Measurements from ENCODE around the gene LYZL1. TPM values are rescaled to one million over a fixed set of nuclear protein-coding genes. Genes with fewer than 3 reads are reported as not detected.

The LYZL1 gene
- total RNA-seq, 2 donors from 2014 or later, result not detected

DNA sequence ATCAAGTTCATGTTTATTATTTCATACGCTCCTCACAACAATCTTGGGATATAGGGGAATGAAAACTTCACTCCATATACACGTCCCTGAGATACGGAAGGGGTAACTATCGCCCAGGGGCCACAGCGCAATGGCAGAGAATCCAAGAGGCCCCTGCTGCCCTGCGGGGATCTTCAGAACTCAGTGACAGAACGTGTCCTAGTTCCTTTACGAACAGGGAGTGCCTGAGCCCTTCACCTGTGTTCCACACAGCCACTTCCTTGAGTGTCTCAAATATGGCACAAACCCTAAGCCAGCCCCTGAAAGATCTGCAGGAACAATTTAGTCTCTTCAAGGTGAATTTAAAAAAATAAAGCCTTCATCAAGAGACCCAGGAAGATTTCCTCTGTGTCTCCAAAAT lies 25.9 kb downstream of the LYZL1 start:
- TF ChIP-seq, protein P1, sequence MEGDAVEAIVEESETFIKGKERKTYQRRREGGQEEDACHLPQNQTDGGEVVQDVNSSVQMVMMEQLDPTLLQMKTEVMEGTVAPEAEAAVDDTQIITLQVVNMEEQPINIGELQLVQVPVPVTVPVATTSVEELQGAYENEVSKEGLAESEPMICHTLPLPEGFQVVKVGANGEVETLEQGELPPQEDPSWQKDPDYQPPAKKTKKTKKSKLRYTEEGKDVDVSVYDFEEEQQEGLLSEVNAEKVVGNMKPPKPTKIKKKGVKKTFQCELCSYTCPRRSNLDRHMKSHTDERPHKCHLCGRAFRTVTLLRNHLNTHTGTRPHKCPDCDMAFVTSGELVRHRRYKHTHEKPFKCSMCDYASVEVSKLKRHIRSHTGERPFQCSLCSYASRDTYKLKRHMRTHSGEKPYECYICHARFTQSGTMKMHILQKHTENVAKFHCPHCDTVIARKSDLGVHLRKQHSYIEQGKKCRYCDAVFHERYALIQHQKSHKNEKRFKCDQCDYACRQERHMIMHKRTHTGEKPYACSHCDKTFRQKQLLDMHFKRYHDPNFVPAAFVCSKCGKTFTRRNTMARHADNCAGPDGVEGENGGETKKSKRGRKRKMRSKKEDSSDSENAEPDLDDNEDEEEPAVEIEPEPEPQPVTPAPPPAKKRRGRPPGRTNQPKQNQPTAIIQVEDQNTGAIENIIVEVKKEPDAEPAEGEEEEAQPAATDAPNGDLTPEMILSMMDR (IDR thresholded peaks at IDR 0.05), result no peak
- no peak for TF ChIP-seq POLR2A (IDR thresholded peaks at IDR 0.05)
- ATAC-seq (no peak), DNase-seq (no peak)
- Histone ChIP-seq H3K4me3 (no peak overlapping the region), H3K27ac (no peak overlapping the region), H3K36me3 (replicated peaks in 1 of 2; ENCODE audit: insufficient read depth in 1 of 2, low read depth in 2 of 2) (no peaks in the 10 kb centered on the region), H3K4me1 (peaks cover 23% of the 10 kb centered on the region), H3K9me3 (no peaks in the 10 kb centered on the region), H3K27me3 (no peaks in the 10 kb centered on the region)
- 75 to 85% methylated on average over 7 to 8 of the region's 8 CpGs for WGBS, 2 donors
- intact Hi-C loops (cut with DNase I), result no loop called here

DNA sequence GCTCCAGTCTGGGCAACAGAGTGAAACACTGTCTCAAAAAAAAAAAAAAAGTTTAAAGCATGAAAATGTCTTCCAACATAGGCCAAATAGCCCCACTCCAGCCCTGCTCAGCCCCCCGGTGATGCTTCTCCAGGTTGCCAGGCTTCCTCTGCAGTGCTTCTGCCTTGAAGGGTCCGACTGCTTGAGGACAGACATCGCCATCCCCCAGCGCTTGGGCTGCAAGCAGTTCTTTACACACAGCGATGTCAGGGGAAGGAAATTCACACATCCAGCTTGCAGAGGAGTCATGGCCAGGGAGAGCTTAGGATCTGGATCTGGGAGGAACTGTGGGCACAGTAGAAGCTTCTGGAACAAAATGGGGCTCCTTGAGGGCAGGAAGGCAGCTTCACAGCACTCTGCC lies 26.9 kb downstream of the LYZL1 start:
- Histone ChIP-seq H3K27me3 (no peaks in the 10 kb centered on the region), H3K4me1 (peaks cover 23% of the 10 kb centered on the region), H3K36me3 (replicated peaks in 1 of 2; ENCODE audit: insufficient read depth in 1 of 2, low read depth in 2 of 2) (no peaks in the 10 kb centered on the region), H3K4me3 (no peak overlapping the region), H3K27ac (no peak overlapping the region), H3K9me3 (no peaks in the 10 kb centered on the region)
- no peak for DNase-seq
- intact Hi-C loops (cut with DNase I), result no loop called here
- TF ChIP-seq, protein P1 (IDR thresholded peaks at IDR 0.05), result no peak
- TF ChIP-seq POLR2A (IDR thresholded peaks at IDR 0.05), result no peak
- WGBS, 2 donors, result 86 to 95% methylated on average over 5 of the region's 5 CpGs
- ATAC-seq, result no peak

DNA sequence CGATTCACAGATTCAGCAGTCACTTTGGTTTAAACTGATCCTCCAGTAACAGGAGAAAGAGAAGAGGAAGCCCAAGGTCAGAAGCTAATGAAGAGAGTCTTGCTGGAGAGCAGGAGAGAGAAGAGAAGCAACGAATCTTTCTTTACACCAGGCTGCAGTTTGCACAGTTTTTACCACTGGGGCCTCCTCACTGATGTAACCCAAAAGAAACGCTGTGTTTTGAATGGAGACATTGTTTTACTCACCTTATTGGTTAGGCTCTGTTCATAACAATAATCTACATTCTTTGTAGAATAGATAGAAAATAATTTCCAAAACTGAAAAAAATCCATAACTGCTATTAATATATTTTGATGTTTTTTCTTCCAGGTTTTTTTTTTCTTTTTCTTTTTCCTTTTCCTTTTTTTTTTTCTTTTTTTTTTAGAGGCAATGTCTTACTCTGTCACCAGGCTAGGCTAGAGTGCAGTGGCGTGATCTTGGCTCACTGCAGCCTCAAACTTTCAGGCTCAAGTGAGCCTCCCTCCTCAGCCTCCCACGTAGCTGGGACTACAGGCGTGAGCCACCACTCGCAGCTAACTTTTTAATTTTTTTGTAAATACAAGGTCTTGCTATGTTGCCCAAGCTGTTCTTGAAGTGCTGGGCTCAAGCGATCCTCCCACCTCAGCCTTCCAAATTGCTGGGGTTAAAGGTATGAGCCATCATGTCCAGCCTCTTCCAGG lies 27.6 kb downstream of the LYZL1 start:
- H3K27me3 ChIP-seq, result no peaks in the 10 kb centered on the region
- intact Hi-C loops (cut with DNase I), result no loop called here
- 78 to 84% methylated on average over 8 of the region's 8 CpGs for WGBS, 2 donors
- H3K36me3 ChIP-seq (replicated peaks in 1 of 2; ENCODE audit: insufficient read depth in 1 of 2, low read depth in 2 of 2), result no peaks in the 10 kb centered on the region
- H3K27ac ChIP-seq, result peak overlapping the region in 1 of 4 donors; percentile 7
- TF ChIP-seq, protein P1 (IDR thresholded peaks at IDR 0.05), result no peak
- TF ChIP-seq POLR2A (IDR thresholded peaks at IDR 0.05), result no peak
- H3K4me3 ChIP-seq, result no peak overlapping the region
- ATAC-seq (no peak), DNase-seq (no peak)
- H3K9me3 ChIP-seq, result no peaks in the 10 kb centered on the region
- H3K4me1 ChIP-seq, result peaks cover 23% of the 10 kb centered on the region

DNA sequence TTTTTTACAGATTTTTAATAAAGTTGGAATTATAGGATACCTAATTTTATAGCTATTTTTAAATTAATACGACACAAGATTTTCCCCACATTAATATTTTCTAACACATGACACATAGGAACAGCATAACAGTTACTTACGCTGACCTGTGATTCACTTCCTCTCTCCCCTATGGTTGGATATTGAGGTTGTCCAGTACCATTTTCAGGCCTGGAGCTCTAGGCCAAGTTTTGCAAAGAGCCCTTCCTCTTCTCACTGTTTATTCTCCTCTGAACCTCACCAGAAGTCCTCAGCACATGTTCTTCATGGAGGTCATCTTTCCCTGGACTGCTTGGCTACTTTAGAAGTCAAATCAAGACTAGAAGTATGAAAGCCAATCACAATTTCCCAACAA lies 28.2 kb downstream of the LYZL1 start:
- TF ChIP-seq POLR2A (IDR thresholded peaks at IDR 0.05), result no peak
- TF ChIP-seq, protein P1 (IDR thresholded peaks at IDR 0.05), result no peak
- Histone ChIP-seq H3K4me1 (peaks cover 23% of the 10 kb centered on the region), H3K9me3 (no peaks in the 10 kb centered on the region), H3K4me3 (no peak overlapping the region), H3K27me3 (no peaks in the 10 kb centered on the region), H3K36me3 (replicated peaks in 1 of 2; ENCODE audit: insufficient read depth in 1 of 2, low read depth in 2 of 2) (no peaks in the 10 kb centered on the region), H3K27ac (peak overlapping the region in 3 of 4 donors; percentile 7 to 75 (median 17))
- DNase-seq, result no peak
- ATAC-seq, result no peak
- intact Hi-C loops (cut with DNase I), result no loop called here
- 83 to 89% methylated on average over 2 of the region's 2 CpGs for WGBS, 2 donors
